ENCODE results near the gene MC4R.

GRCh38 chr18:60411715-60412114 is 39.1 kb upstream of the MC4R start:
- TF ChIP-seq EZH2phosphoT487 (IDR thresholded peaks at IDR 0.05; ENCODE audit: insufficient read depth, low read depth) (no peak), EZH2 (IDR thresholded peaks at IDR 0.05; ENCODE audit: insufficient read depth, poor library complexity, severe bottlenecking) (no peak)

All from GM23248 (cell line).